Skeletal muscle satellite cell (primary cell): ENCODE data around the gene HTR3C. TPM values are rescaled to one million over a fixed set of nuclear protein-coding genes. Genes with fewer than 3 reads are reported as not detected.
"Not testable (repeated sequence)": the region's sequence is repeated elsewhere in the genome, so short reads cannot be mapped to it uniquely, and the experiment has no call there.

Source experiments
- H3K27me3 ChIP-seq: 2 replicates; pipeline ENCODE4 v1.7.0; 2013; ENCODE audit warnings: low read length; ENCODE audit not compliant: control insufficient read depth, insufficient read depth
- H3K36me3 ChIP-seq: 2 replicates; pipeline ENCODE4 v1.7.0; 2013; ENCODE audit warnings: mild to moderate bottlenecking, control low read depth, low read length; ENCODE audit not compliant: insufficient read depth
- H3K4me1 ChIP-seq: 2 replicates; pipeline ENCODE4 v1.7.0; 2013; ENCODE audit warnings: low read length; ENCODE audit not compliant: control insufficient read depth, insufficient read depth
- H3K4me2 ChIP-seq: 2 replicates; pipeline ENCODE4 v1.7.0; 2013; ENCODE audit warnings: mild to moderate bottlenecking, low read length
- H3K4me3 ChIP-seq: 2 replicates; pipeline ENCODE4 v1.7.0; 2013; ENCODE audit warnings: low read length
- H3K9ac ChIP-seq: 2 replicates; pipeline ENCODE4 v1.7.0; 2013; ENCODE audit warnings: mild to moderate bottlenecking, low read depth, low read length, moderate library complexity
- H3K9me3 ChIP-seq: replicated peaks from 2 replicates; pipeline ENCODE4 v1.7.0; 2013; ENCODE audit warnings: mild to moderate bottlenecking, control low read depth, low read length
- total RNA-seq: library from RNA; depleted of rRNA; stranded (reverse); fragments of >200 nt; gene quantifications from 2 replicates; pipeline ENCODE4 v1.2.3, GENCODE V29; 2012; rRNA removed

Gene HTR3C
- not detected in 2 replicates for total RNA-seq

- Histone ChIP-seq H3K4me3 (no peak within 1 kb of the TSS), H3K4me2 (no peak within 1 kb of the TSS), H3K9ac (no peak within 1 kb of the TSS), H3K27me3 (peaks cover 58% of the 10 kb centered on the region), H3K9me3 (no peaks in the 10 kb centered on the region), H3K4me1 (no peaks in the 10 kb centered on the region), H3K36me3 (no peaks in the 10 kb centered on the region)
These were observed at the start of gene HTR3C for GRCh38 chr3:184052767-184053166. Gene HTR3C (plus strand): TSS chr3:184053047. CDS start chr3:184053081, 34 bp downstream.

GRCh38 chr3:184003187-184003967 lies 49.5 kb upstream of the HTR3C start:
- Histone ChIP-seq H3K27me3 (no peaks in the 10 kb centered on the region), H3K9ac (peak overlapping the region; percentile 24), H3K4me2 (peak overlapping the region; percentile 46), H3K36me3 (peaks cover 37% of the 10 kb centered on the region), H3K4me1 (peaks cover 23% of the 10 kb centered on the region), H3K9me3 (no peaks in the 10 kb centered on the region), H3K4me3 (no peak overlapping the region)

GRCh38 chr3:184004476-184004875 lies 48.4 kb upstream of the HTR3C start:
- Histone ChIP-seq H3K9ac (no peak overlapping the region), H3K4me2 (no peak overlapping the region), H3K36me3 (peaks cover 46% of the 10 kb centered on the region)

GRCh38 chr3:184005941-184006507 lies 46.8 kb upstream of the HTR3C start:
- H3K4me2 ChIP-seq: no peak overlapping the region
- no peak overlapping the region for H3K4me3 ChIP-seq
- H3K4me1 ChIP-seq: peaks cover 23% of the 10 kb centered on the region
- no peaks in the 10 kb centered on the region for H3K27me3 ChIP-seq
- H3K9me3 ChIP-seq: no peaks in the 10 kb centered on the region
- H3K36me3 ChIP-seq: peaks cover 44% of the 10 kb centered on the region
- no peak overlapping the region for H3K9ac ChIP-seq

More at GRCh38 chr3:184004476-184004875, 48.4 kb upstream of the HTR3C start:
- Histone ChIP-seq H3K4me1 (peaks cover 23% of the 10 kb centered on the region), H3K4me3 (no peak overlapping the region), H3K9me3 (no peaks in the 10 kb centered on the region), H3K27me3 (no peaks in the 10 kb centered on the region)

- not testable (repeated sequence) for H3K9ac ChIP-seq, H3K9me3 ChIP-seq, H3K4me2 ChIP-seq, H3K27me3 ChIP-seq, H3K4me3 ChIP-seq
- peaks cover 53% of the 10 kb centered on the region for H3K36me3 ChIP-seq
- H3K4me1 ChIP-seq: peaks cover 23% of the 10 kb centered on the region
These were observed 45.6 kb upstream of the HTR3C start for GRCh38 chr3:184007143-184007813.

- H3K9ac ChIP-seq: no peak overlapping the region
- H3K4me1 ChIP-seq: peaks cover 15% of the 10 kb centered on the region
- no peaks in the 10 kb centered on the region for H3K27me3 ChIP-seq
- H3K4me2 ChIP-seq: no peak overlapping the region
- no peak overlapping the region for H3K4me3 ChIP-seq
- no peaks in the 10 kb centered on the region for H3K9me3 ChIP-seq
- H3K36me3 ChIP-seq: peaks cover 53% of the 10 kb centered on the region
These were observed 44.7 kb upstream of the HTR3C start for GRCh38 chr3:184008161-184008560.

GRCh38 chr3:184011230-184011876 lies 41.5 kb upstream of the HTR3C start:
- Histone ChIP-seq H3K4me1 (peaks cover 11% of the 10 kb centered on the region), H3K9me3 (no peaks in the 10 kb centered on the region), H3K27me3 (no peaks in the 10 kb centered on the region), H3K4me3 (no peak overlapping the region), H3K36me3 (peaks cover 49% of the 10 kb centered on the region), H3K9ac (no peak overlapping the region), H3K4me2 (no peak overlapping the region)

GRCh38 chr3:184011937-184012889 lies 40.6 kb upstream of the HTR3C start:
- Histone ChIP-seq H3K9me3 (no peaks in the 10 kb centered on the region), H3K9ac (no peak overlapping the region), H3K36me3 (peaks cover 49% of the 10 kb centered on the region), H3K4me2 (no peak overlapping the region), H3K27me3 (no peaks in the 10 kb centered on the region), H3K4me1 (peaks cover 19% of the 10 kb centered on the region), H3K4me3 (no peak overlapping the region)

- H3K4me3 ChIP-seq: peak overlapping the region; percentile 99
- peak overlapping the region; percentile 11 for H3K9ac ChIP-seq
- H3K27me3 ChIP-seq: no peaks in the 10 kb centered on the region
- no peaks in the 10 kb centered on the region for H3K9me3 ChIP-seq
- peak overlapping the region; percentile 99 for H3K4me2 ChIP-seq
- H3K36me3 ChIP-seq: peaks cover 26% of the 10 kb centered on the region
- H3K4me1 ChIP-seq: peaks cover 19% of the 10 kb centered on the region
These were observed 37.3 kb upstream of the HTR3C start for GRCh38 chr3:184015381-184016019.

GRCh38 chr3:184016169-184016570 lies 36.7 kb upstream of the HTR3C start:
- Histone ChIP-seq H3K36me3 (peaks cover 22% of the 10 kb centered on the region), H3K4me2 (peak overlapping the region; percentile 99), H3K4me3 (peak overlapping the region; percentile 99), H3K4me1 (peaks cover 19% of the 10 kb centered on the region), H3K27me3 (no peaks in the 10 kb centered on the region), H3K9ac (peak overlapping the region; percentile 4), H3K9me3 (no peaks in the 10 kb centered on the region)
